Gastroesophageal sphincter (tissue), 4 donors: ENCODE data around the gene DUSP10. TPM values are rescaled to one million over a fixed set of nuclear protein-coding genes. Genes with fewer than 3 reads are reported as not detected.

Experiments used
- ATAC-seq: fragments of 150-250 bp; one replicate; pipeline ENCODE4 v1.9.1; 2016; ENCODE audit warnings: mild to moderate bottlenecking, moderate library complexity
- H3K27ac ChIP-seq, 4 donors: fragments of 200-600 bp; sonication (generic) in 3 of 4; 1 replicate in 3 of 4; 2 replicates in 1 of 4; pipeline ENCODE4 v1.5.1; 2016 to 2019
- H3K27me3 ChIP-seq: fragments of 200-600 bp; sonication (generic); one replicate; pipeline ENCODE4 v1.5.1; 2019
- H3K36me3 ChIP-seq, 2 donors: fragments of 200-600 bp; sonication (generic); one replicate each; pipeline ENCODE4 v1.5.1; 2019; ENCODE audit warnings: control low read depth in 1 of 2
- H3K4me1 ChIP-seq, 3 donors: fragments of 200-600 bp; sonication (generic); 1 replicate in 2 of 3; 2 replicates in 1 of 3; pipeline ENCODE4 v1.5.1; 2016 to 2019; ENCODE audit warnings: control low read depth in 2 of 3
- H3K4me3 ChIP-seq, 2 donors: fragments of 200-600 bp; sonication (generic); one replicate each; pipeline ENCODE4 v1.5.1; 2019; ENCODE audit warnings: mild to moderate bottlenecking in 1 of 2, moderate library complexity in 1 of 2
- H3K9me3 ChIP-seq, 3 donors: fragments of 200-600 bp; sonication (generic); one replicate each; pipeline ENCODE4 v1.5.1; 2017 to 2019; ENCODE audit warnings: control low read depth in 2 of 3
- EP300 ChIP-seq: sonication (generic); formaldehyde crosslinking; IDR thresholded peaks from one replicate; pipeline ENCODE4 v1.6.1; 2017; ENCODE audit warnings: antibody characterized with exemption, mild to moderate bottlenecking
- POLR2A ChIP-seq, 2 donors: fragments of 450-650 bp; IDR thresholded peaks; one replicate each; pipeline ENCODE4 v1.6.1; 2017; ENCODE audit warnings: antibody characterized with exemption in 2 of 2, mild to moderate bottlenecking in 2 of 2, moderate library complexity in 1 of 2
- POLR2AphosphoS5 ChIP-seq: sonication (generic); formaldehyde crosslinking; IDR thresholded peaks from one replicate; pipeline ENCODE4 v1.6.1; 2017; ENCODE audit warnings: antibody characterized with exemption
- WGBS, 2 donors: methylation state at CpG; one replicate each; pipeline ENCODE4 v1.1.5; 2018; ENCODE audit warnings: low coverage in 1 of 2; 5-methylcytosine and 5-hydroxymethylcytosine counted together
- total RNA-seq, 4 donors: library from RNA; depleted of rRNA; stranded (reverse); fragments of >200 nt; gene quantifications; one replicate each; pipeline ENCODE4 v1.1.0, GENCODE V29; 2016
- TF ChIP-seq, protein P1 (sequence below), 4 experiments: fragments of 200-600 bp in 2 of 4; fragments of 450-650 bp in 2 of 4; sonication (generic) in 1 of 4; IDR thresholded peaks; one replicate each; pipeline ENCODE4 v1.5.1; 2017 to 2019; ENCODE audit warnings: antibody characterized with exemption in 4 of 4, mild to moderate bottlenecking in 2 of 4, moderate library complexity in 2 of 4

DUSP10 gene
- total RNA-seq, 4 donors from 2014 or later = 3.5 to 12.0 (median 5.3) TPM

DNA sequence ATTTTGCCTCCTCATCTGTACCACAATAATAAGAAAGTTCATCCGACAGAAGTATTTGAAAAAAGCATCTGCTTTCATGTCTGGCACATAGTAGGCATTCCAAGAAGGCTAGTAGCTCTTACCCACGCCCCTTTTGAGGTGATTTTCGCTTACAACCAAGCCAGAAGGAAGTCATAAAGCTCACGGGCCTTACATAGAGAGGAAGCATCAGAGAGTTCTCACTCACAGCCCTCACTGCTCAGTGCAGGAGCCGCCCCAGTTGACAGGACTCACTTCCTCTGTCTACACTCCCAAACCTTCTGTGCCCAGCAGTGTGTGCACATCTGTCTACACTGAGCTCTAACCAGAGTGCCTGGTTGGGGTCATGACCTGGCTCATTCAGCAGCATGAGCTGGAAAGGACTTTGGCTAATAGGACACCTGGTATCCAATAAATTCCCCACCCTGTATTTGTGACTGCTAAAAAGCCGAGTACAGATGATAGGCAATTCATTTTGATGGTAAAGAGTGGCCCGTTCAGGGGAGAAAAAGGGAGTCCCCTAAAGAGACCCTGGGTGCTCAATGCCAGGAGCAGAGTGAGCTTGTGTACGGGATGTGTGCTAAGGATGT, 36.8 kb upstream of the DUSP10 start:
- Histone ChIP-seq H3K4me1 (no peaks in the 10 kb centered on the region), H3K9me3 (no peaks in the 10 kb centered on the region), H3K27ac (no peak overlapping the region), H3K4me3 (no peak overlapping the region), H3K36me3 (no peaks in the 10 kb centered on the region), H3K27me3 (no peaks in the 10 kb centered on the region)
- TF ChIP-seq EP300 = no peak
- TF ChIP-seq, protein P1, sequence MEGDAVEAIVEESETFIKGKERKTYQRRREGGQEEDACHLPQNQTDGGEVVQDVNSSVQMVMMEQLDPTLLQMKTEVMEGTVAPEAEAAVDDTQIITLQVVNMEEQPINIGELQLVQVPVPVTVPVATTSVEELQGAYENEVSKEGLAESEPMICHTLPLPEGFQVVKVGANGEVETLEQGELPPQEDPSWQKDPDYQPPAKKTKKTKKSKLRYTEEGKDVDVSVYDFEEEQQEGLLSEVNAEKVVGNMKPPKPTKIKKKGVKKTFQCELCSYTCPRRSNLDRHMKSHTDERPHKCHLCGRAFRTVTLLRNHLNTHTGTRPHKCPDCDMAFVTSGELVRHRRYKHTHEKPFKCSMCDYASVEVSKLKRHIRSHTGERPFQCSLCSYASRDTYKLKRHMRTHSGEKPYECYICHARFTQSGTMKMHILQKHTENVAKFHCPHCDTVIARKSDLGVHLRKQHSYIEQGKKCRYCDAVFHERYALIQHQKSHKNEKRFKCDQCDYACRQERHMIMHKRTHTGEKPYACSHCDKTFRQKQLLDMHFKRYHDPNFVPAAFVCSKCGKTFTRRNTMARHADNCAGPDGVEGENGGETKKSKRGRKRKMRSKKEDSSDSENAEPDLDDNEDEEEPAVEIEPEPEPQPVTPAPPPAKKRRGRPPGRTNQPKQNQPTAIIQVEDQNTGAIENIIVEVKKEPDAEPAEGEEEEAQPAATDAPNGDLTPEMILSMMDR (IDR thresholded peaks at IDR 0.05) = no peak
- ATAC-seq = no peak
- WGBS, 2 donors = 65 to 87% methylated on average over 7 of the region's 8 CpGs

DNA sequence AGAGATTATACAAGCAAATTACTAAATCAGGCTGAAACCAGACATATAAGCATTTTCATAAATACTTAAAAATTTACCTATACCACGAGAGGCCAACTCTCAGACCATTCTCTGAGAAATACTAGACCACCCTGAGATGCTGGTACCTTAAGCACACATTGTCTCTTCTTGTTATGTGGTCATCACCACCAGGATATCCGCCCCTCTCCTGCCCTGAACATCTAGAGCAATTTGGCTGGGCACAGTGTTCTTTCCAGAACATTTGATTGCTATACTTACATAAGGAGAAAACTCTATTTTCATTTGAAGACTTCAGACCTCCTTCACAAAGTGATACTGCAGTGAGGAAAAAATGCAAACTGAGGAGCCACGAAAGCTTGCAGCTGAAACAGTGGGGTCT, 36.2 kb upstream of the DUSP10 start:
- H3K4me3 ChIP-seq = no peak overlapping the region
- TF ChIP-seq POLR2AphosphoS5 = no peak
- TF ChIP-seq EP300 = no peak
- no peak for TF ChIP-seq POLR2A (IDR thresholded peaks at IDR 0.05)
- TF ChIP-seq, protein P1 (IDR thresholded peaks at IDR 0.05) = no peak
- H3K27ac ChIP-seq = no peak overlapping the region
- H3K4me1 ChIP-seq = no peaks in the 10 kb centered on the region
- ATAC-seq = no peak
- no peaks in the 10 kb centered on the region for H3K27me3 ChIP-seq
- H3K9me3 ChIP-seq = no peaks in the 10 kb centered on the region
- WGBS, 2 donors = 93% methylated on average over 3 of the region's 3 CpGs
- no peaks in the 10 kb centered on the region for H3K36me3 ChIP-seq

DNA sequence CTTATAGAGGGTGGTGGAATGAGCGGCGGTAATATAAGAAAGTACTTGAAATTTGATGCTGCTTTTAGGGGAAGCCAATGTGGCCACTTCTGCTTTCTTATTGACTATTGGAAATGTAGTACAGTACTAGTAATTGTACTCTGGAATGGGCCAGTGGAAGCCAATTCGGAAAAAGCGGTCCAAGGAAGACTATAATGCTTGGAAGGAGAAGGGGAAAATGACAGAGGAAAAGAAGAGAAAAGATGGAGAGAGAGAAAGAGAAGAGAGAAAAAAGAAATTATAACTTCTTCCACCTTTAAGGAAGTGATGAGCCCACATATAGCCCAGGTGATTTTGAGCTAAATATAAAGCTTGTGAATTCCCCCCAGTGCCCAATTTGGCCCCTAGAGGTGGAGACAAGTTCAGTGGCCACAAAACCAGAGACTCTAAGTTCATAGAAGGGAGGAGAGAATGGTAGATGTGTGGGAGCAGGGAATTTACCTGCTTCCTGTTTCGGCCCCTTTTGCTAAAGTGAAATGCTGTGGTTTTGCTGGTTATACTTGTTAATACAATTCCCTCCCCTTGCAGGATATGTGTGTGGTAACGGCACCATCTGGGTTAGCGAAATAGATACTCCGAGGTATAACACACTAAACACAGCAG, 35.7 kb upstream of the DUSP10 start:
- WGBS, 2 donors = 87 to 93% methylated on average over 5 to 8 of the region's 8 CpGs
- ATAC-seq = no peak
- Histone ChIP-seq H3K4me3 (no peak overlapping the region), H3K4me1 (no peaks in the 10 kb centered on the region), H3K27me3 (no peaks in the 10 kb centered on the region), H3K27ac (no peak overlapping the region), H3K9me3 (no peaks in the 10 kb centered on the region), H3K36me3 (no peaks in the 10 kb centered on the region)
- TF ChIP-seq POLR2AphosphoS5 = no peak
- no peak for TF ChIP-seq POLR2A (IDR thresholded peaks at IDR 0.05)
- TF ChIP-seq EP300 = no peak
- TF ChIP-seq, protein P1 (IDR thresholded peaks at IDR 0.05) = no peak

DNA sequence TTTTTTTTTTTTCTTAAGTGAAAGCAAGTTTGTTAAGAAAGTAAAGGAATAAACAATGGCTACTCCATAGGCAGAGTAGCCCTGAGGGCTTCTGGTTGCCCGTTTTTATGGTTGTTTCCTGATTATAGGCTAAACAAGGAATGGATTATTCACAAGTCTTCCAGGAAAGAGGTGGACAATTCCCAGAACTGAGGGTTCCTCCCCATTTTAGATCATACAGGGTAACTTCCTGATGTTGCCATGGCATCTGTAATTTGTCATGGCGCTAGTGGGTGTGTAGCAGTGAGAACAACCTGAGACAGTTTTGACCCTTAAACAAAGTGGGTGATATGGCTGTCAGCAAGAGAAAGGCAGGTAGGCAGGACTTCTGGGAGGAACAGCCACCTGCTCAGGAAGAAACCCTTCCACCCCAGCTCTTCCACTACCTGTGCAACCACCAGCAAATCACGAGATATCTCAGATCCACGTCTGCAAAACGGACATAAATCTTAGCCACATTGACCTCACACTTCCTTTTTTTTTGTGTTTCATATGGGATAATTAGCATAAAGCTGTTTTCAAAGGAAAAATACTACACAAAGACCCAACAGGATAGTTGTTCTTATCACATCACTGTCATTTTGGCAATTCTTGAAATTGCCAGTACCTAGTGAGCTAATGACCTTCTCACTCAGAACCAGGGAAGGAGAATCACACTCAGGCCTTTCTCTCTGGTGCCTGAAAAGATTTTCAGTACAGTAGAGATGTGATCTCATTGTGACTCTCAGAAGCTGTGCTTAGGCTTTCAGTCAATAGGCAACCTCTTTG, 34.8 kb upstream of the DUSP10 start:
- Histone ChIP-seq H3K4me1 (no peaks in the 10 kb centered on the region), H3K9me3 (no peaks in the 10 kb centered on the region), H3K27ac (no peak overlapping the region), H3K36me3 (no peaks in the 10 kb centered on the region), H3K4me3 (no peak overlapping the region), H3K27me3 (no peaks in the 10 kb centered on the region)
- WGBS, 2 donors = 72 to 84% methylated on average over 5 of the region's 5 CpGs
- ATAC-seq = no peak
- TF ChIP-seq POLR2A (IDR thresholded peaks at IDR 0.05) (no peak), EP300 (no peak), POLR2AphosphoS5 (no peak)
- TF ChIP-seq, protein P1 (IDR thresholded peaks at IDR 0.05) = no peak
